H9 (cell line): ENCODE results near the gene ABHD8. TPM values are rescaled to one million over a fixed set of nuclear protein-coding genes. Genes with fewer than 3 reads are reported as not detected.

ENCODE experiments used
- DNase-seq: peaks from one replicate; pipeline ENCODE4 v3.0.0-alpha.2; 2017
- H2AFZ ChIP-seq: one replicate; pipeline ENCODE4 v1.6.1; 2013; ENCODE audit warnings: mild to moderate bottlenecking, low read length, control low read depth, moderate library complexity
- H2AK5ac ChIP-seq: 2 replicates; pipeline ENCODE4 v1.6.1; 2013; ENCODE audit warnings: low read length, control low read depth, mixed read lengths; ENCODE audit not compliant: insufficient read length
- H2BK120ac ChIP-seq: one replicate; pipeline ENCODE4 v1.6.1; 2013; ENCODE audit warnings: low read depth, mild to moderate bottlenecking, low read length, control low read depth, inconsistent platforms; ENCODE audit not compliant: poor library complexity, severe bottlenecking
- H2BK12ac ChIP-seq: 2 replicates; pipeline ENCODE4 v1.6.1; 2013; ENCODE audit warnings: low read length, control low read depth, mixed read lengths, low read depth; ENCODE audit not compliant: insufficient read length
- H2BK15ac ChIP-seq: 2 replicates; pipeline ENCODE4 v1.6.1; 2013; ENCODE audit warnings: low read depth, low read length, control low read depth
- H2BK20ac ChIP-seq: one replicate; pipeline ENCODE4 v1.6.1; 2013; ENCODE audit warnings: low read depth, mild to moderate bottlenecking, low read length, control low read depth, inconsistent platforms; ENCODE audit not compliant: poor library complexity, severe bottlenecking
- H2BK5ac ChIP-seq: 2 replicates; pipeline ENCODE4 v1.6.1; 2013; ENCODE audit warnings: low read length, control low read depth, mixed read lengths; ENCODE audit not compliant: insufficient read length
- H3K14ac ChIP-seq: 2 replicates; pipeline ENCODE4 v1.6.1; 2013; ENCODE audit warnings: low read length, control low read depth; ENCODE audit not compliant: insufficient read depth
- H3K18ac ChIP-seq: 2 replicates; pipeline ENCODE4 v1.6.1; 2013; ENCODE audit warnings: low read depth, mild to moderate bottlenecking, mixed read lengths, low read length, control low read depth; ENCODE audit not compliant: insufficient read length
- H3K23ac ChIP-seq: 2 replicates; pipeline ENCODE4 v1.6.1; 2013; ENCODE audit warnings: low read length, control low read depth, mixed read lengths, low read depth; ENCODE audit not compliant: insufficient read length
- H3K23me2 ChIP-seq: 2 replicates; pipeline ENCODE4 v1.6.1; 2013; ENCODE audit warnings: low read depth, mild to moderate bottlenecking, mixed read lengths, low read length, control low read depth; ENCODE audit not compliant: insufficient read length, poor library complexity, severe bottlenecking
- H3K27ac ChIP-seq: 2 replicates; pipeline ENCODE4 v1.5.1; 2013; ENCODE audit warnings: low read length, control low read depth, mixed read lengths, low read depth; ENCODE audit not compliant: insufficient read length
- H3K27me3 ChIP-seq: 2 replicates; pipeline ENCODE4 v1.6.1; 2013; ENCODE audit warnings: low read length, control low read depth, inconsistent platforms; ENCODE audit not compliant: insufficient read depth
- H3K4ac ChIP-seq: 2 replicates; pipeline ENCODE4 v1.6.1; 2013; ENCODE audit warnings: low read depth, mild to moderate bottlenecking, control low read depth, inconsistent platforms, low read length, moderate library complexity
- H3K4me1 ChIP-seq: 2 replicates; pipeline ENCODE4 v1.6.1; 2013; ENCODE audit warnings: low read length, control low read depth, inconsistent platforms; ENCODE audit not compliant: insufficient read depth
- H3K4me2 ChIP-seq: 2 replicates; pipeline ENCODE4 v1.6.1; 2013; ENCODE audit warnings: low read length, control low read depth, mixed read lengths; ENCODE audit not compliant: insufficient read length, insufficient read depth
- H3K56ac ChIP-seq: 2 replicates; pipeline ENCODE4 v1.6.1; 2013; ENCODE audit warnings: low read depth, mild to moderate bottlenecking, mixed read lengths, low read length, control low read depth; ENCODE audit not compliant: insufficient read length
- H3K79me1 ChIP-seq: 2 replicates; pipeline ENCODE4 v1.6.1; 2013; ENCODE audit warnings: low read depth, mild to moderate bottlenecking, moderate library complexity, low read length, control low read depth, inconsistent platforms; ENCODE audit not compliant: insufficient read depth, poor library complexity, severe bottlenecking
- H3K79me2 ChIP-seq: 2 replicates; pipeline ENCODE4 v1.6.1; 2013; ENCODE audit warnings: low read length, control low read depth, inconsistent platforms; ENCODE audit not compliant: insufficient read depth
- H3K9ac ChIP-seq: 2 replicates; pipeline ENCODE4 v1.6.1; 2013; ENCODE audit warnings: low read length, control low read depth, mixed read lengths; ENCODE audit not compliant: insufficient read length; ENCODE audit errors: extremely low read depth
- H3K9me3 ChIP-seq: one replicate; pipeline ENCODE4 v1.6.1; 2013; ENCODE audit warnings: low read depth, low read length, inconsistent platforms; ENCODE audit not compliant: control insufficient read depth
- H3T11ph ChIP-seq: one replicate; pipeline ENCODE4 v1.6.1; 2013; ENCODE audit warnings: mild to moderate bottlenecking, low read length, control low read depth, inconsistent platforms
- H4K20me1 ChIP-seq: one replicate; pipeline ENCODE4 v1.6.1; 2013; ENCODE audit not compliant: control insufficient read depth, insufficient read length, insufficient read depth
- H4K5ac ChIP-seq: 2 replicates; pipeline ENCODE4 v1.6.1; 2013; ENCODE audit warnings: low read depth, mild to moderate bottlenecking, mixed read lengths, low read length, control low read depth; ENCODE audit not compliant: insufficient read length
- H4K8ac ChIP-seq: replicated peaks from 2 replicates; pipeline ENCODE4 v1.6.1; 2013; ENCODE audit warnings: low read length, control low read depth, mixed read lengths, low read depth; ENCODE audit not compliant: insufficient read length
- H4K91ac ChIP-seq: 2 replicates; pipeline ENCODE4 v1.6.1; 2013; ENCODE audit warnings: low read depth, mild to moderate bottlenecking, moderate library complexity, mixed read lengths, low read length, control low read depth; ENCODE audit not compliant: insufficient read length
- H3K27ac Mint-ChIP-seq, 3 experiments: 2 replicates in 2 of 3; 3 replicates in 1 of 3; pipeline ENCODE4 v1.8.0; 2020 to 2021; ENCODE audit warnings: mixed read lengths in 3 of 3, mild to moderate bottlenecking in 1 of 3, moderate library complexity in 1 of 3
- H3K27me3 Mint-ChIP-seq: 2 replicates; pipeline ENCODE4 v1.8.0; 2021; ENCODE audit warnings: low read depth, mild to moderate bottlenecking, moderate library complexity, mixed read lengths
- H3K36me3 Mint-ChIP-seq, 3 experiments: 2 replicates in 2 of 3; 3 replicates in 1 of 3; pipeline ENCODE4 v1.8.0; 2020 to 2021; ENCODE audit warnings: low read depth in 3 of 3, mixed read lengths in 3 of 3; ENCODE audit not compliant: insufficient read depth in 1 of 3
- H3K4me1 Mint-ChIP-seq, 2 experiments: 2 replicates each; pipeline ENCODE4 v1.8.0; 2020; ENCODE audit warnings: mixed read lengths in 2 of 2
- H3K4me3 Mint-ChIP-seq, 2 experiments: 2 replicates in 1 of 2; 3 replicates in 1 of 2; pipeline ENCODE4 v1.8.0; 2020 to 2021; ENCODE audit warnings: mild to moderate bottlenecking in 2 of 2, mixed read lengths in 2 of 2, moderate library complexity in 1 of 2
- H3K9me3 Mint-ChIP-seq, 2 experiments: 2 replicates in 1 of 2; 3 replicates in 1 of 2; pipeline ENCODE4 v1.8.0; 2020; ENCODE audit warnings: mild to moderate bottlenecking in 2 of 2, mixed read lengths in 2 of 2, moderate library complexity in 1 of 2
- WGBS: extraction: QIAGEN DNeasy Blood & Tissue Kit; methylation state at CpG from one replicate; pipeline ENCODE4 v1.1.7; 2013; ENCODE audit warnings: missing lambda C conversion rate, low lambda C conversion rate, mixed read lengths; ENCODE audit not compliant: insufficient read length; ENCODE audit errors: extremely low coverage; 5-methylcytosine and 5-hydroxymethylcytosine counted together
- total RNA-seq: library from RNA; stranded (reverse); gene quantifications from 2 replicates; pipeline ENCODE4 v1.2.1, GENCODE V29; 2021
- TF ChIP-seq, protein P1 (sequence below): fragments of 200-600 bp; sonication (generic); conservative IDR thresholded peaks from 3 replicates; pipeline ENCODE4 v1.8.0; 2021; ENCODE audit warnings: antibody characterized with exemption, mild to moderate bottlenecking

ABHD8 gene
- total RNA-seq, 1 experiment from 2014 or later, result 11.7 TPM

DNA sequence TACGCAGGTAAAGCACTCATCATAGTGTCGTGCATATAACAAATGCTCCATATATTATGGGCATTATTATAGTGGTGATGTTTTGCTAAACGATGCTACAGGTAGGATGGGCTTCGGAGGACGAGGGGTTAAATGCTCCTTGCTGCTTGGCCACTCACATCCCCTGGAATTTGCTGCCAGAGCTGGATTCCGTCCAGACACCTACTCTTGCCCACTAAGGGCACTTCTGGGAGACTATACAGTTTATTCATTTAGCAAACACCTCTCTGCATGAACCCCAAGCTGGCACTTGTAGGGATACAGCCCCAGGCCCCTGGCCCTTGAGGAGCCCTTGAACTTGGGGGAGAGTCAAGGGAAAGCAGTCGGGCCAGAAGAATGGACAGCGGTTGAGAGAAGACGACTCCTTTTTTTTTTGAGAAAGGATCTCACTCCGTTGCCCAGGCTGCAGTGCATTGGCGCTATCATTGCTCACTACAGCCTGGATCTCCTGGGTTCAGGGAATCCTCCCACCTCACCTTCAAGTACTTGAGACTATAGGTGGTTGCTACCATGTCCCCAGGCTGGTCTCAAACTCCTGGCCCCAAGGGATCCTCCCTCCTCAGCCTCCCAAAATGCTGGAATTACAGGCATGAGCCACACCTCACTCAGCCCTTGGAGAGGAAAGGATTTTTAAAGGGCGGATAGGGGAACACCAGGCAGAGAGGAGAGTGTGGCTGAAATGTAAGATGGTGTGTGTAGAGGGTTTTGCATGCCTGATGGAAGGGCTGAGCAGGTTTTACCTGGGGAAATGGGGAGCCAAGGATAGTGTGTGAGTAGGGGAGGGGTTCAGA, 1.4 kb upstream of the ABHD8 start:
- no peaks in the 10 kb centered on the region for H3K79me2 ChIP-seq
- H3K27ac ChIP-seq, result no peak overlapping the region
- H3K4me2 ChIP-seq, result peak overlapping the region; percentile 27
- H2BK5ac ChIP-seq, result no peak overlapping the region
- no peak overlapping the region for H3T11ph ChIP-seq
- Mint-ChIP-seq H3K4me1 (peaks cover 23 to 37% of the 10 kb centered on the region in 2 experiments), H3K9me3 (no peaks in the 10 kb centered on the region), H3K27ac (peak overlapping the region; percentile 7 to 41 (median 27); a peak in 4 of 7 replicates), H3K36me3 (peaks cover 3 to 12% (median 7%) of the 10 kb centered on the region in 3 experiments; a peak in 6 of 7 replicates), H3K4me3 (peak overlapping the region; percentile 1 to 97; a peak in 4 of 5 replicates), H3K27me3 (no peaks in the 10 kb centered on the region; the same call in 1 of the 2 replicates)
- H3K18ac ChIP-seq, result no peak overlapping the region
- peaks cover 3% of the 10 kb centered on the region; the same call in 1 of the 2 replicates for H3K4me1 ChIP-seq
- H2AK5ac ChIP-seq, result no peak overlapping the region
- H3K56ac ChIP-seq, result no peak overlapping the region
- no peaks in the 10 kb centered on the region for H3K79me1 ChIP-seq
- no peak overlapping the region for H2BK12ac ChIP-seq
- no peak overlapping the region for H3K9ac ChIP-seq
- TF ChIP-seq, protein P1, sequence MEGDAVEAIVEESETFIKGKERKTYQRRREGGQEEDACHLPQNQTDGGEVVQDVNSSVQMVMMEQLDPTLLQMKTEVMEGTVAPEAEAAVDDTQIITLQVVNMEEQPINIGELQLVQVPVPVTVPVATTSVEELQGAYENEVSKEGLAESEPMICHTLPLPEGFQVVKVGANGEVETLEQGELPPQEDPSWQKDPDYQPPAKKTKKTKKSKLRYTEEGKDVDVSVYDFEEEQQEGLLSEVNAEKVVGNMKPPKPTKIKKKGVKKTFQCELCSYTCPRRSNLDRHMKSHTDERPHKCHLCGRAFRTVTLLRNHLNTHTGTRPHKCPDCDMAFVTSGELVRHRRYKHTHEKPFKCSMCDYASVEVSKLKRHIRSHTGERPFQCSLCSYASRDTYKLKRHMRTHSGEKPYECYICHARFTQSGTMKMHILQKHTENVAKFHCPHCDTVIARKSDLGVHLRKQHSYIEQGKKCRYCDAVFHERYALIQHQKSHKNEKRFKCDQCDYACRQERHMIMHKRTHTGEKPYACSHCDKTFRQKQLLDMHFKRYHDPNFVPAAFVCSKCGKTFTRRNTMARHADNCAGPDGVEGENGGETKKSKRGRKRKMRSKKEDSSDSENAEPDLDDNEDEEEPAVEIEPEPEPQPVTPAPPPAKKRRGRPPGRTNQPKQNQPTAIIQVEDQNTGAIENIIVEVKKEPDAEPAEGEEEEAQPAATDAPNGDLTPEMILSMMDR, result no peak
- no peak overlapping the region for H3K23ac ChIP-seq
- H3K23me2 ChIP-seq, result peaks cover 6% of the 10 kb centered on the region
- no peak overlapping the region for H4K8ac ChIP-seq
- DNase-seq, result no peak
- no peaks in the 10 kb centered on the region for H4K20me1 ChIP-seq
- H4K5ac ChIP-seq, result no peak overlapping the region
- H3K14ac ChIP-seq, result no peak overlapping the region
- H2BK120ac ChIP-seq, result no peak overlapping the region
- H2BK20ac ChIP-seq, result no peak overlapping the region
- H3K27me3 ChIP-seq, result no peaks in the 10 kb centered on the region
- no peak overlapping the region for H3K4ac ChIP-seq
- no peak overlapping the region for H2AFZ ChIP-seq
- WGBS, result no CpG with 5 or more reads among the region's 12 CpGs
- H2BK15ac ChIP-seq, result no peak overlapping the region
- no peak overlapping the region for H4K91ac ChIP-seq
- no peaks in the 10 kb centered on the region for H3K9me3 ChIP-seq
